ENCODE measurements around the gene PHC2. TPM values are rescaled to one million over a fixed set of nuclear protein-coding genes. Genes with fewer than 3 reads are reported as not detected.

Gene PHC2
- total RNA-seq, 1 donor from 2014 or later, result 222 TPM

DNA sequence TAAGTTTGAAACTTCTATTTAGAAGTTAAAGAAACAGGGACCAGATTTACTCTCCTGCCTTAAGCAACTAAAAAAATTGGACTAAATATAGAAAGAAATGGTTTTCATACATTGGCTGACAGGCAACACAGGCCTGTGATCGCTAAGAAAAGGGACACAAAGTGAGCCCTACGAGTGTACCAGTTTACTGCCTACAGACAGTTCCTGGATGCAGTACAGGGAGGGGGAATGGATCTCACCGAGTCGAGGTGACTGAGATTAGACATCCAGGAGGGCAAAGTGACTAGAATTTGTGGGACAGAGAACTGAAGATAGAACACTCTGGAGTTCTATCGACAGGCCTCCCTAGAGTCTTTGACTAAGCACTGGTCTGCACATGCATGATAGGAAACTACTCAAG, 16.0 kb downstream of the PHC2 start:
- Histone ChIP-seq H3K36me3 (no peaks in the 10 kb centered on the region), H3K9me3 (peaks cover 0 to 29% of the 10 kb centered on the region in 2 donors), H3K4me3 (no peak overlapping the region), H3K27me3 (no peaks in the 10 kb centered on the region), H3K27ac (no peak overlapping the region), H3K4me1 (peaks cover 0 to 5% of the 10 kb centered on the region in 2 donors)
- no peak for DNase-seq (ENCODE audit: low spot score in 2 of 2)
- intact Hi-C loops (cut with DNase I), result no loop called here
- TF ChIP-seq, protein P1, sequence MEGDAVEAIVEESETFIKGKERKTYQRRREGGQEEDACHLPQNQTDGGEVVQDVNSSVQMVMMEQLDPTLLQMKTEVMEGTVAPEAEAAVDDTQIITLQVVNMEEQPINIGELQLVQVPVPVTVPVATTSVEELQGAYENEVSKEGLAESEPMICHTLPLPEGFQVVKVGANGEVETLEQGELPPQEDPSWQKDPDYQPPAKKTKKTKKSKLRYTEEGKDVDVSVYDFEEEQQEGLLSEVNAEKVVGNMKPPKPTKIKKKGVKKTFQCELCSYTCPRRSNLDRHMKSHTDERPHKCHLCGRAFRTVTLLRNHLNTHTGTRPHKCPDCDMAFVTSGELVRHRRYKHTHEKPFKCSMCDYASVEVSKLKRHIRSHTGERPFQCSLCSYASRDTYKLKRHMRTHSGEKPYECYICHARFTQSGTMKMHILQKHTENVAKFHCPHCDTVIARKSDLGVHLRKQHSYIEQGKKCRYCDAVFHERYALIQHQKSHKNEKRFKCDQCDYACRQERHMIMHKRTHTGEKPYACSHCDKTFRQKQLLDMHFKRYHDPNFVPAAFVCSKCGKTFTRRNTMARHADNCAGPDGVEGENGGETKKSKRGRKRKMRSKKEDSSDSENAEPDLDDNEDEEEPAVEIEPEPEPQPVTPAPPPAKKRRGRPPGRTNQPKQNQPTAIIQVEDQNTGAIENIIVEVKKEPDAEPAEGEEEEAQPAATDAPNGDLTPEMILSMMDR (IDR thresholded peaks at IDR 0.05), result no peak

DNA sequence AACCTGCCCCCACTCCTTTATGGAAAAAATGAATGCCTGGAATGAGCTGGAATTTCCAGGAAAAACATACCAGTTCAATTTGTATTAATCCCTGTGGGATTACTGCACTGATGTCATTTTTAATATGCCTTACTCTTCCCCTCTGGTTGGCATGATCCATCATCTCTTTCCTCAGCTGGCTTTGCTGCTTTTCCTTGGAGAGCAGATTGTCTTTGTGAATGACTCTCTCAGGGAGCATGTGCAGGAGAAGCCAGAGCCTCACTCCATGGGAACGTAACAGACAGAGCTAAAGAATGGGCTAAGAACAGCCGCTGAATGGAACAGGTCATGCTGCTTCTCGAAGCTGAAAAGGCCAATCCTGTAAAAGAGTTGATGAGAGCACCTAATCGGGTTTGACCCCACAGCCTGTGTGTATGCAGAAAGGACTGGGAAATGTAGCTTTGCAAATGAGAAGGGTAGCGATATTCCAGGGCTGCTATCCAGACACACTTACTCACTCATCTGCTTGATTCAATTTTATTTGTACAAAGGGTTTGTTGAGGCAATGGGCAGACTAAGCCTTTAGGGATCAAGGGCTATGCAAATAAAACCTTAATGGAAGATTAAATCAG, 20.7 kb downstream of the PHC2 start:
- peaks cover 3 to 9% of the 10 kb centered on the region in 2 donors for H3K4me1 ChIP-seq
- TF ChIP-seq, protein P1 (IDR thresholded peaks at IDR 0.05), result no peak
- peak; percentile 11 to 90 for DNase-seq (ENCODE audit: low spot score in 2 of 2)
- intact Hi-C loops (cut with DNase I), result loop anchor here (1.0 kb wide), 1 partner anchor 20 kb away; no protein-coding TSS in a partner anchor
- no peaks in the 10 kb centered on the region for H3K27me3 ChIP-seq
- no peaks in the 10 kb centered on the region for H3K36me3 ChIP-seq
- H3K9me3 ChIP-seq, result no peaks in the 10 kb centered on the region
- no peak overlapping the region for H3K4me3 ChIP-seq
- H3K27ac ChIP-seq, result peak overlapping the region; percentile 56 to 84

DNA sequence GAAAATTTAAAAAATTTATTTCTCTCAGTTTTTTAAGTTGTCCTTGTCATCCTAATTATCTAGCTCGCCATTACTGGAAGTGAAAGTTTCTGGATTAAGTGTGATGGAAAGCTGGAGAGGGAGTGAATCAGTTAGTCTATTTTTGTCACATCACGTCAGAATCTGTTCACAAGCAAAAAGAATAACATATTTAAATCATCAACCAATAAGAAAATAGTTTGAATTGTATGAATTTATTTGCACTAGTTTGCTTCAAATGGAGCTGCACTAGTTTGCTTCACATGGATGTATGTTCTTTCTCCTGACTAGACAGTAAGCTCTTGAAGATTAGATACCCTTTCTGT, 22.8 kb downstream of the PHC2 start:
- Histone ChIP-seq H3K4me1 (peaks cover 3 to 9% of the 10 kb centered on the region in 2 donors), H3K4me3 (peak overlapping the region in 1 of 2 donors; percentile 14), H3K27ac (peak overlapping the region; percentile 56 to 84), H3K9me3 (no peaks in the 10 kb centered on the region), H3K36me3 (no peaks in the 10 kb centered on the region), H3K27me3 (no peaks in the 10 kb centered on the region)
- DNase-seq (ENCODE audit: low spot score in 2 of 2), result no peak
- intact Hi-C loops (cut with DNase I), result loop anchor here (2.0 kb wide), 1 partner anchor 41 kb away; no protein-coding TSS in a partner anchor
- TF ChIP-seq, protein P1 (IDR thresholded peaks at IDR 0.05), result no peak

DNA sequence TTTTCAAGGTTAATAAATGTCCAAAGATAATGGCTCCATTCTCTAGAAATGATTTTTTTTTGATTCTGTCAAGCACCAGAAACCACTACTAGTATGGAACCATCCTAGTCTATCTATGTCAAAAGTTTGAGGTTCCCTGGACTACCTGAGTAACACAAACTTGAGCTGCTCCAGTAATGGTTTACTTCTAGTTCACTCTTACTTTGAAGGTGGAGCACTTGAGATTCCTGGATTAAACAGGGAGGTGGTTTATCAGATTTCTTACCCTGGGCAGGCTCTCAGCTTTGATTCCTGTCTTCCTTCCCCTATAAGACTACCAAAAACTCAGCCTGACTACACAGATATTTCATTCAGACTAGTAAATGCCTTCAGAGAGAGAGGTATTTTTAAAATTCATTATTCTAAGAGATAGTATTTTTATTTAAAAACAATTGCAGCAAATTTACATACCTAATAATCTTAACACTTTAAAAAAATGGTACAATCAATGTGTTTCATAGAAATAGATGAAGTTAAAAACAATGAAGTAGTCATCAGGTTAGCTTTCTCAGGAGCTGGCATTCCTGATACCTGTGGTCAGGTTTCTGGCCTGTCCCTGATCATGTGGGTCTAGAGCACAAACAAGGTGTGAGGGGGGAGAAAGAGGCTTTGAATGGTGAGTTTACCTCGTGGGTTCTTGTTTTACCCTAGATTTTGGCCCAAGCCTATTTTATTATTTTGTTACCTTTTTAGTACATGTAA, 23.4 kb downstream of the PHC2 start:
- TF ChIP-seq, protein P1 (IDR thresholded peaks at IDR 0.05), result no peak
- DNase-seq (ENCODE audit: low spot score in 2 of 2), result no peak
- peak overlapping the region; percentile 56 to 84 for H3K27ac ChIP-seq
- no peaks in the 10 kb centered on the region for H3K27me3 ChIP-seq
- no peaks in the 10 kb centered on the region for H3K36me3 ChIP-seq
- H3K4me1 ChIP-seq, result peaks cover 3 to 9% of the 10 kb centered on the region in 2 donors
- H3K4me3 ChIP-seq, result peak overlapping the region in 1 of 2 donors; percentile 14
- H3K9me3 ChIP-seq, result no peaks in the 10 kb centered on the region
- intact Hi-C loops (cut with DNase I), result loop anchor here (2.0 kb wide), 1 partner anchor 41 kb away; no protein-coding TSS in a partner anchor

DNA sequence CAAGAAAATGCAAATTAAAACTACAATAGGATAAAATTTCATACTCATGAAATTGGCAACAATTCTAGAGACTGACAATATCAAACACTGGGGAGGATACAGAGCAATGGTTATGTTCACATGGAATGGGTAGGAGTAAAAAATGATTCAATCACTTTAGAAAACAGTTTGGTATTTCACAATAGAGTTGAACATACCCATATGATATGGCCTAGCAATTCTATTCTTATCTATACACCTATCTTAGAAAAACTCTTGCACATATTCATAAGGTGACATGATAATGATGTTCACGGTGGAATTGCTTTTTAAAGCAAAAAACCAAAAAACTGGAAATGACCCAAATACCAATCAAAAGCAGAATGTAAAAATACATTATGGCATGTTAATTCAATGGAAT, 28.7 kb downstream of the PHC2 start:
- no peak overlapping the region for H3K4me3 ChIP-seq
- no peaks in the 10 kb centered on the region for H3K9me3 ChIP-seq
- H3K27me3 ChIP-seq, result no peaks in the 10 kb centered on the region
- TF ChIP-seq, protein P1 (IDR thresholded peaks at IDR 0.05), result no peak
- intact Hi-C loops (cut with DNase I), result no loop called here
- no peaks in the 10 kb centered on the region for H3K4me1 ChIP-seq
- no peak overlapping the region for H3K27ac ChIP-seq
- no peak for DNase-seq (ENCODE audit: low spot score in 2 of 2)
- no peaks in the 10 kb centered on the region for H3K36me3 ChIP-seq

Data from ascending aorta (tissue), 2 donors.